Activated CD4-positive, alpha-beta T cell treated with anti-CD3 and anti-CD28 coated beads for 4 hours (primary cell): ENCODE results near the gene ITGA3.

ENCODE experiments used
- DNase-seq, 2 donors: peaks; one replicate each; pipeline ENCODE4 v3.0.0-alpha.2; 2020

Gene ITGA3

GRCh38 chr17:50075446-50076032, 19.6 kb downstream of the ITGA3 start:
- no peak for DNase-seq

GRCh38 chr17:50076221-50076590, 20.3 kb downstream of the ITGA3 start:
- no peak for DNase-seq

GRCh38 chr17:50076591-50077235, 20.8 kb downstream of the ITGA3 start:
- DNase-seq, result no peak

GRCh38 chr17:50078430-50078829, 22.5 kb downstream of the ITGA3 start:
- DNase-seq, result no peak

GRCh38 chr17:50079334-50080095, 23.6 kb downstream of the ITGA3 start:
- no peak for DNase-seq

- DNase-seq, result no peak
Observed at GRCh38 chr17:50080096-50080480, 24.2 kb downstream of the ITGA3 start.

GRCh38 chr17:50080827-50081226, 24.9 kb downstream of the ITGA3 start:
- DNase-seq, result no peak

GRCh38 chr17:50081757-50082156, 25.8 kb downstream of the ITGA3 start:
- DNase-seq, result no peak

- DNase-seq, result peak; percentile 65 to 80
Observed at GRCh38 chr17:50087246-50087911, 31.5 kb downstream of the ITGA3 start.

GRCh38 chr17:50087912-50088405, 32.0 kb downstream of the ITGA3 start:
- no peak for DNase-seq

GRCh38 chr17:50088952-50089825, 33.3 kb downstream of the ITGA3 start:
- no peak for DNase-seq

GRCh38 chr17:50090071-50090470, 34.2 kb downstream of the ITGA3 start:
- DNase-seq, result no peak

- no peak for DNase-seq
Observed at GRCh38 chr17:50090971-50091917, 35.3 kb downstream of the ITGA3 start.

- DNase-seq, result no peak
Observed at GRCh38 chr17:50091918-50092285, 36.0 kb downstream of the ITGA3 start.

- no peak for DNase-seq
Observed at GRCh38 chr17:50093246-50093645, 37.3 kb downstream of the ITGA3 start.

- DNase-seq, result no peak
Observed at GRCh38 chr17:50093807-50094206, 37.9 kb downstream of the ITGA3 start.

- peak; percentile 84 to 93 for DNase-seq
Observed at GRCh38 chr17:50094243-50094752, 38.4 kb downstream of the ITGA3 start.

GRCh38 chr17:50094753-50095619, 39.1 kb downstream of the ITGA3 start, which contains the start of gene PDK2:
Gene PDK2, plus strand, starts transcription at chr17:50095351. Its CDS starts 85 bp downstream, at chr17:50095436.
- DNase-seq, result peak; percentile 95

- DNase-seq, result no peak
Observed at GRCh38 chr17:50095626-50096037, 39.7 kb downstream of the ITGA3 start.

GRCh38 chr17:50096092-50096491, 40.2 kb downstream of the ITGA3 start:
- no peak for DNase-seq
